ENCODE data around the gene VANGL2.

- TF ChIP-seq CTCF (IDR thresholded peaks at IDR 0.05), result no peak
- no peak for TF ChIP-seq POLR2A (IDR thresholded peaks at IDR 0.05)
Observed at GRCh38 chr1:160438317-160438918, 38.1 kb downstream of the VANGL2 start.
